GM23338 (cell line): Measurements from ENCODE around the gene LPGAT1. TPM values are rescaled to one million over a fixed set of nuclear protein-coding genes. Genes with fewer than 3 reads are reported as not detected.

Experiments used
- ATAC-seq: fragments of 200-7000 bp; cut with Tn5 transposase; 3 replicates; pipeline ENCODE4 v1.9.1; 2020
- DNase-seq: peaks from one replicate; pipeline ENCODE4 v3.0.0-alpha.2; 2015; ENCODE audit warnings: low spot score
- H2AFZ ChIP-seq: fragments of 200-600 bp; sonication (generic); 2 replicates; pipeline ENCODE4 v1.8.0; 2016; ENCODE audit warnings: antibody characterized with exemption, mild to moderate bottlenecking, moderate library complexity
- H3F3A ChIP-seq: fragments of 200-600 bp; sonication (generic); replicated peaks from 2 replicates; pipeline ENCODE4 v1.8.0; 2017; ENCODE audit warnings: antibody characterized with exemption, mixed run types, low read depth
- H3K27ac ChIP-seq: fragments of 200-600 bp; sonication (generic); 2 replicates; pipeline ENCODE4 v1.6.1; 2016; ENCODE audit warnings: low read depth
- H3K27me3 ChIP-seq: fragments of 200-600 bp; sonication (generic); 2 replicates; pipeline ENCODE4 v1.8.0; 2016; ENCODE audit warnings: mild to moderate bottlenecking, mixed run types, moderate library complexity; ENCODE audit not compliant: insufficient read depth
- H3K36me3 ChIP-seq: fragments of 200-600 bp; sonication (generic); 2 replicates; pipeline ENCODE4 v1.8.0; 2016; ENCODE audit warnings: mild to moderate bottlenecking; ENCODE audit not compliant: insufficient read depth
- H3K4me1 ChIP-seq: fragments of 200-600 bp; sonication (generic); 2 replicates; pipeline ENCODE4 v1.8.0; 2016; ENCODE audit warnings: mild to moderate bottlenecking, moderate library complexity; ENCODE audit not compliant: insufficient read depth
- H3K4me2 ChIP-seq: fragments of 200-600 bp; sonication (generic); 2 replicates; pipeline ENCODE4 v1.7.1; 2017; ENCODE audit warnings: mixed run types
- H3K4me3 ChIP-seq: fragments of 200-600 bp; sonication (generic); 2 replicates; pipeline ENCODE4 v1.6.1; 2016; ENCODE audit warnings: mixed run types
- H3K79me2 ChIP-seq: fragments of 200-600 bp; sonication (generic); replicated peaks from 2 replicates; pipeline ENCODE4 v1.8.0; 2017; ENCODE audit warnings: mild to moderate bottlenecking; ENCODE audit not compliant: insufficient read depth
- H3K9me2 ChIP-seq: fragments of 200-600 bp; sonication (generic); 2 replicates; pipeline ENCODE4 v1.8.0; 2017; ENCODE audit not compliant: insufficient read depth
- H4K20me1 ChIP-seq: fragments of 200-600 bp; sonication (generic); replicated peaks from 2 replicates; pipeline ENCODE4 v1.8.0; 2017; ENCODE audit warnings: mild to moderate bottlenecking; ENCODE audit not compliant: insufficient read depth
- H3K27ac Mint-ChIP-seq: 2 replicates; pipeline ENCODE4 v1.8.0; 2020; ENCODE audit warnings: inconsistent platforms, mild to moderate bottlenecking, moderate library complexity, mixed read lengths
- H3K27me3 Mint-ChIP-seq: 3 replicates; pipeline ENCODE4 v1.8.0; 2022; ENCODE audit warnings: low read depth, mild to moderate bottlenecking, moderate library complexity, mixed read lengths, inconsistent platforms; ENCODE audit not compliant: insufficient read depth, poor library complexity
- H3K36me3 Mint-ChIP-seq: 3 replicates; pipeline ENCODE4 v1.8.0; 2021; ENCODE audit warnings: low read depth, mild to moderate bottlenecking, inconsistent platforms, moderate library complexity, mixed read lengths
- H3K4me1 Mint-ChIP-seq: 3 replicates; pipeline ENCODE4 v1.8.0; 2020; ENCODE audit warnings: mild to moderate bottlenecking, inconsistent platforms, mixed read lengths
- H3K4me3 Mint-ChIP-seq: 3 replicates; pipeline ENCODE4 v1.8.0; 2021; ENCODE audit warnings: moderate library complexity, mild to moderate bottlenecking, inconsistent platforms, mixed read lengths
- H3K9me3 Mint-ChIP-seq: 3 replicates; pipeline ENCODE4 v1.8.0; 2020; ENCODE audit warnings: moderate library complexity, mild to moderate bottlenecking, inconsistent platforms, mixed read lengths
- CREB1 ChIP-seq: fragments of 250-450 bp; sonication (Bioruptor Pico); IDR thresholded peaks from 2 replicates; pipeline ENCODE4 v1.5.0; 2020; ENCODE audit warnings: low read depth, mild to moderate bottlenecking, moderate library complexity
- CTCF ChIP-seq, 2 experiments: fragments of 200-600 bp in 1 of 2; sonication (generic) in 1 of 2; conservative IDR thresholded peaks; 2 replicates each; pipeline versions ENCODE4 v1.5.1 to v1.6.1; 2016 to 2017; ENCODE audit warnings: antibody characterized with exemption in 2 of 2, low read depth in 2 of 2, mild to moderate bottlenecking in 2 of 2, moderate library complexity in 1 of 2
- ETS1 ChIP-seq: IDR thresholded peaks from 2 replicates; pipeline ENCODE4 v1.6.1; 2016; ENCODE audit warnings: antibody characterized with exemption
- EZH2 ChIP-seq: fragments of 200-600 bp; sonication (generic); IDR thresholded peaks from one replicate; pipeline ENCODE4 v1.8.0; 2017; ENCODE audit warnings: antibody characterized with exemption, mild to moderate bottlenecking, low read depth; ENCODE audit not compliant: unreplicated experiment
- EZH2phosphoT487 ChIP-seq: fragments of 200-600 bp; sonication (generic); IDR thresholded peaks from one replicate; pipeline ENCODE4 v1.8.1; 2018; ENCODE audit warnings: antibody characterized with exemption; ENCODE audit not compliant: unreplicated experiment
- JUNB ChIP-seq: IDR thresholded peaks from one replicate; pipeline ENCODE4 v1.6.1; 2016; ENCODE audit warnings: antibody characterized with exemption; ENCODE audit not compliant: unreplicated experiment
- ZNF114 ChIP-seq: fragments of 250-450 bp; sonication (Bioruptor Pico); IDR thresholded peaks from 2 replicates; pipeline ENCODE4 v1.5.0; 2020; ENCODE audit warnings: mild to moderate bottlenecking, moderate library complexity
- ZNF331 ChIP-seq: fragments of 250-450 bp; sonication (Bioruptor Pico); IDR thresholded peaks from 2 replicates; pipeline ENCODE4 v1.5.0; 2020; ENCODE audit warnings: low read depth, mild to moderate bottlenecking, moderate library complexity
- ZNF462 ChIP-seq: fragments of 250-450 bp; sonication (Bioruptor Pico); IDR thresholded peaks from 2 replicates; pipeline ENCODE4 v1.5.0; 2020; ENCODE audit warnings: mild to moderate bottlenecking, moderate library complexity
- polyA plus RNA-seq: library from polyadenylated mRNA; unstranded; fragments of >200 nt; fragmentation: Nextera tagmentation; extraction: Ambion mirVana; gene quantifications from 2 replicates; pipeline ENCODE4 v1.2.1, GENCODE V29; 2016
- total RNA-seq: library from RNA; depleted of rRNA; stranded (reverse); fragments of >200 nt; shearing (Covaris generic); gene quantifications from 2 replicates; pipeline ENCODE4 v1.2.3, GENCODE V29; 2014

Gene LPGAT1
- total and polyA plus RNA-seq, 2 experiments from 2014 or later: 3.3 to 16.4 TPM

GRCh38 chr1:211715971-211716370 is 114.6 kb downstream of the LPGAT1 start (continued):
- TF ChIP-seq CTCF (conservative IDR thresholded peaks at IDR 0.05; ENCODE audit: low read depth in 2 of 2): no peak
- no peak for TF ChIP-seq EZH2phosphoT487
- no peak for TF ChIP-seq EZH2

- Mint-ChIP-seq H3K4me3 (no peak overlapping the region), H3K27ac (no peak overlapping the region), H3K4me1 (no peaks in the 10 kb centered on the region), H3K9me3 (no peaks in the 10 kb centered on the region), H3K36me3 (no peaks in the 10 kb centered on the region), H3K27me3 (peaks cover 2% of the 10 kb centered on the region)
- no peaks in the 10 kb centered on the region for H3K4me1 ChIP-seq
- H3K79me2 ChIP-seq: no peaks in the 10 kb centered on the region
- H4K20me1 ChIP-seq: no peaks in the 10 kb centered on the region
- ATAC-seq (no peak), DNase-seq (no peak)
- H2AFZ ChIP-seq: no peak overlapping the region
- TF ChIP-seq CTCF (conservative IDR thresholded peaks at IDR 0.05; ENCODE audit: low read depth in 2 of 2): no peak
- TF ChIP-seq EZH2phosphoT487: no peak
- no peak for TF ChIP-seq JUNB
- no peak for TF ChIP-seq ZNF462 (CRISPR knock-in tag)
- no peak for TF ChIP-seq ZNF331 (CRISPR knock-in tag)
- TF ChIP-seq CREB1 (CRISPR knock-in tag): no peak
- TF ChIP-seq EZH2: no peak
- TF ChIP-seq ZNF114 (CRISPR knock-in tag): no peak
- no peak for TF ChIP-seq ETS1
- no peaks in the 10 kb centered on the region for H3F3A ChIP-seq
- no peak overlapping the region for H3K4me3 ChIP-seq
- no peak overlapping the region for H3K4me2 ChIP-seq
- H3K27me3 ChIP-seq: no peaks in the 10 kb centered on the region
- no peaks in the 10 kb centered on the region for H3K9me2 ChIP-seq
- no peaks in the 10 kb centered on the region for H3K36me3 ChIP-seq
- no peak overlapping the region for H3K27ac ChIP-seq
Observed at GRCh38 chr1:211714154-211714553, 116.4 kb downstream of the LPGAT1 start.
